HG02642 (cell line): Measurements from ENCODE around the gene AGAP2.
"Not testable (repeated sequence)": the region's sequence is repeated elsewhere in the genome, so short reads cannot be mapped to it uniquely, and the experiment has no call there.

Experiments
- ATAC-seq: cut with Tn5 transposase; IDR thresholded peaks from one replicate; pipeline ENCODE4 v1.9.1; 2021; ENCODE audit warnings: mild to moderate bottlenecking; ENCODE audit not compliant: unreplicated experiment, poor library complexity

Gene AGAP2

GRCh38 chr12:57708296-57708695 lies 30.2 kb downstream of the AGAP2 start:
- ATAC-seq: no peak

DNA sequence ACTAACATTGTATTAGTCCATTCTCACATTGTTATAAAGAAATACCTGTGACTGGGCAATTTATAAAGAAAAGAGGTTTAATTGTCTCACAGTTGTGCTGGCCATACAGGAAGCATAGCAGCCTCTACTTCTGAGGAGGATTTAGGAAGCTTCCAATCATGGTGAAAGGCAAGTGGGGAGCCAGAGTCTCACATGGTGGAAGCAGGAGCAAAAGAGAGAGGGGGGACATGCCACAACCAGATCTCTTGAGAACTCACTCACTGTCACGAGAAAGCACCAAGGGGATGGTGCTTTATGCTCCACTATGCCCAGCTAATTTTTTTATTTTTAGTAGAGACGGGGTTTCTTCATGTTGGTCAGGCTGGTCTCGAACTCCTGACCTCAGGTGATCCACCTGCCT lies 31.3 kb downstream of the AGAP2 start:
- no peak for ATAC-seq

GRCh38 chr12:57700317-57700716 lies 38.2 kb downstream of the AGAP2 start:
- ATAC-seq: no peak

DNA sequence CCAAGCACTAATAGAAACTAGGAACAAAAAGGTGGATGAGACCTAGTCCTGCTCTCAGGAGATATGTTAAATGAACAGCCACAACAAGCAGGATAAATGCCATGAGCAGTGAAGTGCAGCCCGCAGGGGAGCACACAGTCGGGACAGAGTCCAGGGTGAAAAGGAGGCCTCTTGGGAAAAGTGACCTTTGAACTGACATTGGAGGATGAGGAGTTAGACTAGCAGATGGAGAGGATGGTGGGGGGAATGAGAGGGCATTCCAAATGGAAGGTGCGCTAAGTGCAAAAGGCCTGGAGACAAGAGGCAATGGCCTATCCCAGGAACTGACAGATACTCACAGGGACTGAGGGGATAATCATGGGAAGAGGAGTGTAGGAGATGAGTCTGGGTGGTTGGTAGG lies 40.1 kb downstream of the AGAP2 start:
- ATAC-seq: no peak

- no peak for ATAC-seq
Observed at GRCh38 chr12:57697076-57697475, 41.5 kb downstream of the AGAP2 start.

DNA sequence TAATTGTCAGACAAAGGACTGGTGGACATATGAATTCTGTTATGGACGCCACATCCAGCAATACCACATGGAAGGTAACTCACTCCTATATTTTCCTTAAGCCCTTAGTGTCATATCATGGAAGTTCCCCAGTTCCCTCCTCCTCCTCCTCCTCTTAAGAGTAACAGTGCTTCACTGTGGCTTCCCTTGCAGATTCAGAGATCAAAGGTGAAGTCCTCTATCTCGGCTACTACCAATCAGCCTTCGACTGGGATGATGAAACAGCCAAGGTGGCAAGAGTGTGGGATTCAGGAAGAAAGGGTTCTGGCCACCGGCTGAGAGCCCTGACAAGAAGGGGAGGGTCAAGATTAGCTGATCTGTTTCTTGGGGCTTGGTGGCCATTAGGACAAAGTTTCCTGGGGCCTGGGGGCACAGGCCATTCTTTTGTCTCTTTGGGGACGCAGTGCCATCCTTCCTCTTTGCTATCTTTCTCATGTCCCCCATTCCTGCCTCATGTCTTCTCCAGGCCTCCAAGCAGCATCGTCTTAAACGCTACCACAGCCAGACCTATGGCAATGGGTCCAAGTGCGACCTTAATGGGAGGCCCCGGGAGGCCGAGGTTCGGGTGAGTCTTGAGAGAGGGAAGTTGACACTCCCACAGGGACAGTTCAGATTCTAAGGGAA lies 42.6 kb downstream of the AGAP2 start:
- ATAC-seq: no peak

GRCh38 chr12:57694459-57695019 lies 44.0 kb downstream of the AGAP2 start:
- no peak for ATAC-seq

GRCh38 chr12:57693659-57694458 lies 44.7 kb downstream of the AGAP2 start, which contains the start of gene OS9:
TSS of gene OS9 (plus strand) at chr12:57694132. CDS start at chr12:57694162, 30 bp downstream.
- peak; percentile 97 for ATAC-seq

DNA sequence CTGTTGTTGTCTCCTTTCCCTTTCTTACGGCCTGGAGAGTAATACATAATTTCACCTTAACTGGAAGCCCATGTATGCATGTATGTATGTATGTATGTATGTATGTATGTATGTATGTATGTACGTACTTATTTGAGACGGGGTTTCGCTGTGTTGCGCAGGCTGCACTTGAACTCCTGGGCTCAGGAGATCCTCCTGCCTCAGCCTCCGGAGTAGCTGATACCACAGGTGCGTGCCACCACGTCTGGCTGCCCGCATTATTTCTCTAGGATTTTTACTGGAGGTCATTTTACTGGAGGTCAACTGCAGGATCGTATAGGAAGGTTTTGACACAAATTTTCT lies 45.3 kb downstream of the AGAP2 start:
- ATAC-seq: no peak

- ATAC-seq: no peak
Observed at GRCh38 chr12:57692500-57692899, 46.0 kb downstream of the AGAP2 start.

GRCh38 chr12:57688931-57689330 lies 49.6 kb downstream of the AGAP2 start:
- ATAC-seq: no peak

DNA sequence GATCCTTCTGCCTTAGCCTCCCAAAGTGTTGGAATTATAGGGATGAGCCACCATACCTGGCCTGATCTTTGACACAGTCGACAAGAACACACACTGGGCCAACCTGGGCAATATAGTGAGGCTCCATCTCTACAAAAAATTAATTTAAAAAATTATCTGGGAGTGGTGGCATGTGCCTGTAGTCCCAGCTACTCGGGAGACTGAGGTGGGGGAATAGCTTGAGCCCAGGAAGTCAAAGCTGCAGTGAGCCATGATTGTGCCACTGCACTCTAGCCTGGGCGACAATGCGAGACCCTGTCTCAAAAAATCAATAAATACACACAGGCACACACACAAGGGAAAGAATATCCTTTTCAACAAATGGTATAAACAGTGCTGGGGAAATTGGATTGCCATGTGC lies 50.7 kb downstream of the AGAP2 start:
- ATAC-seq: no peak

GRCh38 chr12:57679697-57680096 lies 58.8 kb downstream of the AGAP2 start:
- no peak for ATAC-seq

GRCh38 chr12:57677947-57678346 lies 60.6 kb downstream of the AGAP2 start:
- ATAC-seq: not testable (repeated sequence)

- ATAC-seq: no peak
Observed at GRCh38 chr12:57674691-57675090, 63.9 kb downstream of the AGAP2 start.
